TTC549 (cell line): ENCODE data around the gene MAP1LC3B.

Experiments used
- FAIRE-seq: peaks from 2 replicates; lab custom pipeline; 2012; peaks lifted over from hg19 to GRCh38; lab: Jason Lieb, UNC

Gene MAP1LC3B

GRCh38 chr16:87434146-87434667 is 42.1 kb downstream of the MAP1LC3B start:
- no peak for FAIRE-seq

GRCh38 chr16:87435372-87436224 is 43.5 kb downstream of the MAP1LC3B start:
- no peak for FAIRE-seq

- FAIRE-seq: no peak
These were observed 44.4 kb downstream of the MAP1LC3B start for GRCh38 chr16:87436225-87437172.

GRCh38 chr16:87437327-87437726 is 45.2 kb downstream of the MAP1LC3B start:
- FAIRE-seq: no peak

- no peak for FAIRE-seq
These were observed 45.9 kb downstream of the MAP1LC3B start for GRCh38 chr16:87437911-87438610.

- FAIRE-seq: no peak
These were observed 46.5 kb downstream of the MAP1LC3B start for GRCh38 chr16:87438611-87438985.

GRCh38 chr16:87439926-87440325 is 47.8 kb downstream of the MAP1LC3B start:
- no peak for FAIRE-seq

GRCh38 chr16:87441886-87442580 is 49.9 kb downstream of the MAP1LC3B start:
- no peak for FAIRE-seq

GRCh38 chr16:87442581-87442966 is 50.4 kb downstream of the MAP1LC3B start:
- no peak for FAIRE-seq

- no peak for FAIRE-seq
These were observed 50.9 kb downstream of the MAP1LC3B start for GRCh38 chr16:87443016-87443415.

- no peak for FAIRE-seq
These were observed 51.8 kb downstream of the MAP1LC3B start for GRCh38 chr16:87443964-87444363.

GRCh38 chr16:87445486-87445885 is 53.4 kb downstream of the MAP1LC3B start:
- no peak for FAIRE-seq

GRCh38 chr16:87446479-87446878 is 54.3 kb downstream of the MAP1LC3B start:
- FAIRE-seq: no peak

- FAIRE-seq: no peak
These were observed 55.2 kb downstream of the MAP1LC3B start for GRCh38 chr16:87447323-87447722.

- no peak for FAIRE-seq
These were observed 56.7 kb downstream of the MAP1LC3B start for GRCh38 chr16:87448866-87449265.

- FAIRE-seq: no peak
These were observed 59.6 kb downstream of the MAP1LC3B start for GRCh38 chr16:87451563-87452210.

GRCh38 chr16:87453326-87453725 is 61.2 kb downstream of the MAP1LC3B start:
- FAIRE-seq: no peak
